Upper lobe of left lung (tissue), 4 donors: Measurements from ENCODE around the gene CRTC1.

Experiments used
- POLR2A ChIP-seq, 4 donors: fragments of 450-650 bp; IDR thresholded peaks; one replicate each; pipeline ENCODE4 v1.5.1; 2016 to 2017; ENCODE audit warnings: antibody characterized with exemption in 4 of 4, mild to moderate bottlenecking in 2 of 4
- POLR2AphosphoS5 ChIP-seq, 2 donors: sonication (generic); formaldehyde crosslinking; IDR thresholded peaks; one replicate each; pipeline ENCODE4 v1.5.1; 2017; ENCODE audit warnings: antibody characterized with exemption in 2 of 2
- TF ChIP-seq, protein P1 (sequence below), 6 experiments: fragments of 450-650 bp in 4 of 6; fragments of 200-600 bp in 2 of 6; sonication (generic) in 2 of 6; IDR thresholded peaks; one replicate each; pipeline ENCODE4 v1.5.1; 2016 to 2019; ENCODE audit warnings: antibody characterized with exemption in 6 of 6

DNA sequence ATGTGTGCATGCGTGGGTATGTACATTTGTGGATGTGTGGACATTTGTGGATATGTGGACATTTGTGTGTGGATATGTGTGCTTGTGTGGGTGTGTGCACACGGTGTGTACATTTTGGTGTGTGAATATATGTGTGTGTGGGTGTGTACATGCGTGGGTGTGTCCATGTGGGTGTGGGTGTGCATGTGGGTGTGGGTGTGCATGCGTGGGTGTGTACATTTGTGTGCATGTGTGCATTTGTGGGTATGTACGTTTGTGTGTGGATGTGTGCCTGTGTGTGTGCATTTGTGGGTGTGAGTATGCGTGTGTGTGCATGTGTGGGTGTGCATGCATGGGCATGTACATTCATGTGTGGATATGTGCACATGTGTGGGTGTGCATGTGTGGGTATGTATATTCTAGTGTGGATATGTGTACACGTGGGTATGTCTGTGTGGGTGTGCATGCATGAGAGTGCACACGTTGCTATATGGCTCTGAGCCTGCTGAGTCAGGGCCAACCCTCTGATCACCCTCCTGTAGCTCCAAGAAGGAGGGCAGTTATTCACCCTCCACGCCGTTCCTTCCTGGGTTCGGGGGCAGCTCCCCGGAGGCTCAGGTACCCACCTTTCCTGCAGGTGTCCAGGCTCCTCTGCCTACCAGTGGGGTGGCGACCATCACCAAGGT lies 87.3 kb downstream of the CRTC1 start:
- TF ChIP-seq, protein P1, sequence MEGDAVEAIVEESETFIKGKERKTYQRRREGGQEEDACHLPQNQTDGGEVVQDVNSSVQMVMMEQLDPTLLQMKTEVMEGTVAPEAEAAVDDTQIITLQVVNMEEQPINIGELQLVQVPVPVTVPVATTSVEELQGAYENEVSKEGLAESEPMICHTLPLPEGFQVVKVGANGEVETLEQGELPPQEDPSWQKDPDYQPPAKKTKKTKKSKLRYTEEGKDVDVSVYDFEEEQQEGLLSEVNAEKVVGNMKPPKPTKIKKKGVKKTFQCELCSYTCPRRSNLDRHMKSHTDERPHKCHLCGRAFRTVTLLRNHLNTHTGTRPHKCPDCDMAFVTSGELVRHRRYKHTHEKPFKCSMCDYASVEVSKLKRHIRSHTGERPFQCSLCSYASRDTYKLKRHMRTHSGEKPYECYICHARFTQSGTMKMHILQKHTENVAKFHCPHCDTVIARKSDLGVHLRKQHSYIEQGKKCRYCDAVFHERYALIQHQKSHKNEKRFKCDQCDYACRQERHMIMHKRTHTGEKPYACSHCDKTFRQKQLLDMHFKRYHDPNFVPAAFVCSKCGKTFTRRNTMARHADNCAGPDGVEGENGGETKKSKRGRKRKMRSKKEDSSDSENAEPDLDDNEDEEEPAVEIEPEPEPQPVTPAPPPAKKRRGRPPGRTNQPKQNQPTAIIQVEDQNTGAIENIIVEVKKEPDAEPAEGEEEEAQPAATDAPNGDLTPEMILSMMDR (IDR thresholded peaks at IDR 0.05): no peak
- TF ChIP-seq POLR2AphosphoS5 (IDR thresholded peaks at IDR 0.05) (no peak), POLR2A (IDR thresholded peaks at IDR 0.05) (no peak)
